ENCODE measurements around the gene DNAJB6. TPM values are rescaled to one million over a fixed set of nuclear protein-coding genes. Genes with fewer than 3 reads are reported as not detected.
A peak's percentile ranks its signal among the peaks of the same experiment; 100 is the strongest.

The DNAJB6 gene
- total and polyA plus RNA-seq, 7 donors, result 71.5 to 145 (median 120) TPM

- DNase-seq, result peak; percentile 24
Observed at GRCh38 chr7:157440346-157441022, 103.7 kb downstream of the DNAJB6 start.

GRCh38 chr7:157441023-157441399 is 104.2 kb downstream of the DNAJB6 start:
- intact Hi-C loops (cut with DNase I), result no loop called here
- peak; percentile 39 for DNase-seq
- no peaks in the 10 kb centered on the region for H3K36me3 ChIP-seq
- TF ChIP-seq CTCF (IDR thresholded peaks at IDR 0.05) (no peak), POLR2AphosphoS5 (IDR thresholded peaks at IDR 0.05) (no peak), POLR2A (IDR thresholded peaks at IDR 0.05) (no peak), EP300 (IDR thresholded peaks at IDR 0.05) (no peak)
- H3K4me3 ChIP-seq, result no peak overlapping the region
- no peaks in the 10 kb centered on the region for H3K27me3 ChIP-seq
- H3K9me3 ChIP-seq, result no peaks in the 10 kb centered on the region
- H3K27ac ChIP-seq, result no peak overlapping the region
- H3K4me1 ChIP-seq, result no peaks in the 10 kb centered on the region
- 77 to 89% methylated on average over 17 of the region's 17 CpGs for WGBS, 2 donors

More at GRCh38 chr7:157440346-157441022, 103.7 kb downstream of the DNAJB6 start:
- Histone ChIP-seq H3K9me3 (no peaks in the 10 kb centered on the region), H3K27me3 (no peaks in the 10 kb centered on the region), H3K27ac (no peak overlapping the region), H3K4me3 (no peak overlapping the region), H3K36me3 (no peaks in the 10 kb centered on the region), H3K4me1 (no peaks in the 10 kb centered on the region)
- TF ChIP-seq EP300 (IDR thresholded peaks at IDR 0.05), result no peak
- TF ChIP-seq POLR2A (IDR thresholded peaks at IDR 0.05), result no peak
- TF ChIP-seq CTCF (IDR thresholded peaks at IDR 0.05), result no peak
- no peak for TF ChIP-seq POLR2AphosphoS5 (IDR thresholded peaks at IDR 0.05)
- WGBS, 2 donors, result 83 to 84% methylated on average over 22 of the region's 22 CpGs
- intact Hi-C loops (cut with DNase I), result no loop called here

- no peaks in the 10 kb centered on the region for H3K9me3 ChIP-seq
- H3K4me3 ChIP-seq, result no peak overlapping the region
- no peaks in the 10 kb centered on the region for H3K4me1 ChIP-seq
- TF ChIP-seq CTCF (IDR thresholded peaks at IDR 0.05) (no peak), POLR2A (IDR thresholded peaks at IDR 0.05) (no peak), EP300 (IDR thresholded peaks at IDR 0.05) (no peak), POLR2AphosphoS5 (IDR thresholded peaks at IDR 0.05) (no peak)
- H3K27me3 ChIP-seq, result no peaks in the 10 kb centered on the region
- H3K27ac ChIP-seq, result no peak overlapping the region
- 96 to 97% methylated on average over 23 of the region's 23 CpGs for WGBS, 2 donors
- H3K36me3 ChIP-seq, result no peaks in the 10 kb centered on the region
- DNase-seq, result peak; percentile 51
- intact Hi-C loops (cut with DNase I), result no loop called here
Observed at GRCh38 chr7:157442456-157442855, 105.7 kb downstream of the DNAJB6 start.

- Histone ChIP-seq H3K36me3 (no peaks in the 10 kb centered on the region), H3K4me3 (no peak overlapping the region), H3K27ac (no peak overlapping the region), H3K9me3 (no peaks in the 10 kb centered on the region), H3K4me1 (no peaks in the 10 kb centered on the region), H3K27me3 (no peaks in the 10 kb centered on the region)
- WGBS, 2 donors, result 92 to 93% methylated on average over 42 of the region's 42 CpGs
- no peak for TF ChIP-seq EP300 (IDR thresholded peaks at IDR 0.05)
- TF ChIP-seq POLR2AphosphoS5 (IDR thresholded peaks at IDR 0.05), result no peak
- TF ChIP-seq POLR2A (IDR thresholded peaks at IDR 0.05), result no peak
- TF ChIP-seq CTCF (IDR thresholded peaks at IDR 0.05), result no peak
- DNase-seq, result peak; percentile 61
- intact Hi-C loops (cut with DNase I), result no loop called here
Observed at GRCh38 chr7:157442993-157443831, 106.4 kb downstream of the DNAJB6 start.
